DOHH2 (cell line): ENCODE results near the gene DNPEP.

ENCODE experiments used
- H3F3A ChIP-seq: fragments of 200-600 bp; sonication (generic), shearing (Covaris generic); 2 replicates; pipeline ENCODE4 v1.6.0; 2016; ENCODE audit warnings: antibody characterized with exemption, mild to moderate bottlenecking; ENCODE audit not compliant: control insufficient read depth, insufficient read depth
- H3K27ac ChIP-seq: fragments of 200-600 bp; sonication (generic); 2 replicates; pipeline ENCODE4 v1.5.1; 2014; ENCODE audit warnings: low read depth, mild to moderate bottlenecking, low read length, moderate library complexity
- H3K27me3 ChIP-seq: fragments of 200-600 bp; sonication (generic); 2 replicates; pipeline ENCODE4 v1.6.1; 2014; ENCODE audit warnings: mild to moderate bottlenecking, low read length, mixed read lengths; ENCODE audit not compliant: control insufficient read depth
- H3K36me3 ChIP-seq: fragments of 200-600 bp; sonication (generic); 2 replicates; pipeline ENCODE4 v1.6.1; 2014; ENCODE audit warnings: mild to moderate bottlenecking, low read length, moderate library complexity, mixed read lengths; ENCODE audit not compliant: control insufficient read depth
- H3K4me1 ChIP-seq: fragments of 200-600 bp; sonication (generic); 2 replicates; pipeline ENCODE4 v1.6.1; 2014; ENCODE audit warnings: mild to moderate bottlenecking, low read length, mixed read lengths; ENCODE audit not compliant: control insufficient read depth
- H3K4me2 ChIP-seq: fragments of 200-600 bp; sonication (generic); 2 replicates; pipeline ENCODE4 v1.6.0; 2014; ENCODE audit warnings: mild to moderate bottlenecking, low read length, moderate library complexity
- H3K4me3 ChIP-seq: fragments of 200-600 bp; sonication (generic); 2 replicates; pipeline ENCODE4 v1.5.1; 2014; ENCODE audit warnings: mild to moderate bottlenecking, low read length, mixed read lengths
- H3K79me2 ChIP-seq: fragments of 200-600 bp; sonication (generic); 2 replicates; pipeline ENCODE4 v1.6.1; 2014; ENCODE audit warnings: mild to moderate bottlenecking, low read length, mixed read lengths; ENCODE audit not compliant: control insufficient read depth
- H3K9me2 ChIP-seq: fragments of 200-600 bp; sonication (generic); replicated peaks from 2 replicates; pipeline ENCODE4 v1.6.1; 2014; ENCODE audit warnings: mild to moderate bottlenecking, low read length, mixed read lengths; ENCODE audit not compliant: control insufficient read depth
- H3K9me3 ChIP-seq: fragments of 200-600 bp; sonication (generic); 2 replicates; pipeline ENCODE4 v1.6.1; 2014; ENCODE audit warnings: antibody characterized with exemption, low read length, mixed read lengths; ENCODE audit not compliant: control insufficient read depth, insufficient read depth
- H4K20me1 ChIP-seq: fragments of 200-600 bp; sonication (generic); 2 replicates; pipeline ENCODE4 v1.6.0; 2014; ENCODE audit warnings: low read depth, mild to moderate bottlenecking, antibody characterized with exemption, low read length, moderate library complexity; ENCODE audit not compliant: control insufficient read depth, insufficient read depth
- EZH2phosphoT487 ChIP-seq: fragments of 200-600 bp; sonication (generic); IDR thresholded peaks from 2 replicates; pipeline ENCODE4 v1.6.1; 2017; ENCODE audit warnings: borderline replicate concordance, mild to moderate bottlenecking, antibody characterized with exemption, low read length, moderate library complexity, mixed read lengths
- TF ChIP-seq, protein P1 (sequence below): fragments of 200-600 bp; sonication (generic); IDR thresholded peaks from one replicate; pipeline ENCODE4 v1.5.1; 2014; ENCODE audit warnings: antibody characterized with exemption, mild to moderate bottlenecking, low read depth, low read length; ENCODE audit not compliant: poor library complexity, severe bottlenecking

Gene DNPEP

DNA sequence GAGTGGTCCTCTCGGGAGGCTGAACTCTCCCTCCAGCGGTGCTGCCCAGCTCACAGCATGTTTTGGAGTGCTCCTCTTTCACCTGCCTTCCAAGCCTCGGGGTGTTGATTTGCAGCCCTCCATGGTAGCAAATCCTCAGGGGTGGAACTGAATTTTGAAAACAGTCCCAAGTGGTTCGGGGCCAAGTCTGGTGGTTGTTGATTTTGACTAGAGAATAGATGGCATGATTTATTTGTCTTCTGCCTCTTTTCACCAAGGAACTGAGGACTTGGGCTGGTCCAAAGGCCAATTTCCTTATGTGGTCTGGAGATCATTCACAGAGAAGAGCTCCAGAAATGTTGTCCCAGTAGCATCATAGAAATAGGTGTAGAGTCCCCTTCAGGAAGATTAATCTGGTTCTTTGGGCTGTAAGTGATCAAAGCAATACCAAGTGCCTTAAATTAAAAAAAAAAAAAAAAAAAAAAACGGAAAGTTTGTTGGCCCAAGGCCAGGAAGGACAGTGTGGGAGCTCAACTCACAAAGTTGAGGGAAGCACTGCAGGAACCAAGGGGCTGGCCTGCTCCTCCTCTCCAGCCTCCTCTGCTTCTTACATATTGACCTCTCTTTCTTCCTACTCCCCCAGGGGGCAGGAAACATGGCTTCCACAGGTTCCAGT lies 28.0 kb upstream of the DNPEP start:
- Histone ChIP-seq H4K20me1 (no peaks in the 10 kb centered on the region), H3K4me2 (no peak overlapping the region), H3K79me2 (no peaks in the 10 kb centered on the region), H3K36me3 (no peaks in the 10 kb centered on the region), H3K9me3 (peaks cover 3% of the 10 kb centered on the region), H3K4me1 (no peaks in the 10 kb centered on the region), H3K27me3 (peaks cover 10% of the 10 kb centered on the region), H3K9me2 (no peaks in the 10 kb centered on the region), H3K4me3 (no peak overlapping the region), H3F3A (no peaks in the 10 kb centered on the region), H3K27ac (no peak overlapping the region)
- TF ChIP-seq, protein P1, sequence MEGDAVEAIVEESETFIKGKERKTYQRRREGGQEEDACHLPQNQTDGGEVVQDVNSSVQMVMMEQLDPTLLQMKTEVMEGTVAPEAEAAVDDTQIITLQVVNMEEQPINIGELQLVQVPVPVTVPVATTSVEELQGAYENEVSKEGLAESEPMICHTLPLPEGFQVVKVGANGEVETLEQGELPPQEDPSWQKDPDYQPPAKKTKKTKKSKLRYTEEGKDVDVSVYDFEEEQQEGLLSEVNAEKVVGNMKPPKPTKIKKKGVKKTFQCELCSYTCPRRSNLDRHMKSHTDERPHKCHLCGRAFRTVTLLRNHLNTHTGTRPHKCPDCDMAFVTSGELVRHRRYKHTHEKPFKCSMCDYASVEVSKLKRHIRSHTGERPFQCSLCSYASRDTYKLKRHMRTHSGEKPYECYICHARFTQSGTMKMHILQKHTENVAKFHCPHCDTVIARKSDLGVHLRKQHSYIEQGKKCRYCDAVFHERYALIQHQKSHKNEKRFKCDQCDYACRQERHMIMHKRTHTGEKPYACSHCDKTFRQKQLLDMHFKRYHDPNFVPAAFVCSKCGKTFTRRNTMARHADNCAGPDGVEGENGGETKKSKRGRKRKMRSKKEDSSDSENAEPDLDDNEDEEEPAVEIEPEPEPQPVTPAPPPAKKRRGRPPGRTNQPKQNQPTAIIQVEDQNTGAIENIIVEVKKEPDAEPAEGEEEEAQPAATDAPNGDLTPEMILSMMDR: no peak

DNA sequence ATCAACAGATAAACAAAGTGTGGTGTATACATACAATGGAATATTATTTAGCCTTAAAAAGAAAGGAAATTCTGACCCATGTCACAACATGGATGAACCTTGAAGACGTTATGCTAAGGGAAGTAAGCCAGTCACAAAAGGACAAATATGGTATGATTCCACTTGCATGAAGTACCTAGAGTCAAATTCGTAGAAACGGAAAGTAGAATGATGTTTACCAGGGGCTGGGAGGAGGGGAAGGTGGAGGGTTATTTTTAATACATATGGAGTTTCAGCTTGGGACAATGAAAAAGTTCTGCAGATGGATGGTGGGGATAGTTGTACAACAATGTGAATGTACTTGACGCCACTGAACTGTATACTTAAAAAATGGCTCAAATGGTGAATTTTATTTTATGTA lies 27.1 kb upstream of the DNPEP start:
- no peak for TF ChIP-seq EZH2phosphoT487
- TF ChIP-seq, protein P1: no peak
- H3K27ac ChIP-seq: no peak overlapping the region
- peaks cover 3% of the 10 kb centered on the region for H3K9me3 ChIP-seq
- H4K20me1 ChIP-seq: no peaks in the 10 kb centered on the region
- no peaks in the 10 kb centered on the region for H3K9me2 ChIP-seq
- no peaks in the 10 kb centered on the region for H3F3A ChIP-seq
- no peaks in the 10 kb centered on the region for H3K79me2 ChIP-seq
- peaks cover 10% of the 10 kb centered on the region for H3K27me3 ChIP-seq
- no peak overlapping the region for H3K4me2 ChIP-seq
- H3K36me3 ChIP-seq: no peaks in the 10 kb centered on the region
- H3K4me3 ChIP-seq: no peak overlapping the region
- no peaks in the 10 kb centered on the region for H3K4me1 ChIP-seq

DNA sequence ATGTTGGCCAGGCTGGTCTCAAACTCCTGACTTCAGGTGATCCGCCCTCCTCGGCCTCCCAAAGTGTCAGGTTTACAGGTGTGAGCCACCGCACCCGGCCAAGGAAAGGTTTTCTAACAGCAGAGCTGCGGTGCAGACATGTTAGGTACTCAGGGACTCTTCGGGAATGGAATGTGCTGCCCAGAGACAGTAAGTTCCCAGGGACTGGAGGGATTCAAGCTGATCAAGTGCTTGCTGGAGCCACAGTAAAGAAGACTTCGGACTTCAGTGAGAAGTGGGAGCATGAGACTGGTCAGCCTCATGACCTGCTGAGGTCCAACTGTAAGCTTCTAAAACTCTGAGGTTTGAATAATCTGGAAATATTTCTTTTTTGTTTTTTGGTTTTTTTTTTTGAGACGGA lies 22.7 kb upstream of the DNPEP start:
- Histone ChIP-seq H3K4me1 (no peaks in the 10 kb centered on the region), H3K9me3 (peaks cover 3% of the 10 kb centered on the region), H3K9me2 (no peaks in the 10 kb centered on the region), H3K4me3 (no peak overlapping the region), H3K27me3 (peaks cover 7% of the 10 kb centered on the region), H3K27ac (no peak overlapping the region), H4K20me1 (no peaks in the 10 kb centered on the region), H3K36me3 (no peaks in the 10 kb centered on the region), H3K79me2 (no peaks in the 10 kb centered on the region), H3F3A (no peaks in the 10 kb centered on the region), H3K4me2 (no peak overlapping the region)
- TF ChIP-seq, protein P1: no peak
- TF ChIP-seq EZH2phosphoT487: no peak
